HCT116 (cell line): ENCODE measurements around the gene XKR8. TPM values are rescaled to one million over a fixed set of nuclear protein-coding genes. Genes with fewer than 3 reads are reported as not detected.

ENCODE experiments used
- ATAC-seq: fragments of 200-7000 bp; cut with Tn5 transposase; 2 replicates; pipeline ENCODE4 v1.9.1; 2020; ENCODE audit warnings: mild to moderate bottlenecking, moderate library complexity
- BruUV-seq: library from RNA; stranded (reverse); fragments of 400-500 nt; replicated peaks from 2 replicates; lab custom pipeline; 2021; lab: Mats Ljungman, UMichigan
- CTCF ChIA-PET: fragments of 300-600 bp; sonication (Branson Sonifier 250); formaldehyde crosslinking; loops from one replicate; lab custom pipeline; 2021; ENCODE audit warnings: antibody characterized with exemption; lab: Charles Lee
- POLR2A ChIA-PET: fragments of 300-600, 350-600 bp; sonication (Branson Sonifier 250); formaldehyde crosslinking; loops from one replicate; lab custom pipeline; 2021; ENCODE audit warnings: antibody characterized with exemption; lab: Charles Lee
- RAD21 ChIA-PET, 2 experiments: fragments of 300-600 bp; sonication (Branson Sonifier 250); formaldehyde crosslinking; loops; one replicate each; lab custom pipeline; 2023; ENCODE audit warnings: low total read pairs in 2 of 2; ENCODE audit not compliant: uncharacterized antibody in 2 of 2, unreplicated experiment in 2 of 2, low non-redundant PET in 1 of 2; lab: Charles Lee
- DNase-seq: peaks from one replicate; pipeline ENCODE4 v3.0.0-alpha.2; 2010; ENCODE audit warnings: low read depth, low spot score
- H2AFZ ChIP-seq: fragments of 200-600 bp; shearing (Covaris generic), sonication (generic); 2 replicates; pipeline ENCODE4 v1.6.1; 2017; ENCODE audit warnings: low read depth, mixed run types, mixed read lengths, antibody characterized with exemption, low read length; ENCODE audit not compliant: poor library complexity, severe bottlenecking
- H3K27ac ChIP-seq: 2 replicates; pipeline ENCODE4 v1.5.1; 2012; ENCODE audit warnings: low read depth, low read length
- H3K27me3 ChIP-seq: fragments of 200-600 bp; sonication (generic); 2 replicates; pipeline ENCODE4 v1.6.1; 2016; ENCODE audit warnings: mixed run types, low read length, mixed read lengths; ENCODE audit not compliant: insufficient read depth
- H3K36me3 ChIP-seq, 2 experiments: fragments of 200-500 bp in 1 of 2; fragments of 200-600 bp in 1 of 2; sonication (Bioruptor generic) in 1 of 2; sonication (generic) in 1 of 2; 2 replicates each; pipeline versions ENCODE4 v1.5.1 to v1.6.1; 2014 to 2016; ENCODE audit warnings: low read length in 2 of 2, inconsistent platforms in 1 of 2, mixed read lengths in 1 of 2, mixed run types in 1 of 2; ENCODE audit not compliant: insufficient read depth in 2 of 2, control insufficient read depth in 1 of 2
- H3K4me1 ChIP-seq, 2 experiments: fragments of 200-600 bp in 1 of 2; sonication (generic) in 1 of 2; 2 replicates each; pipeline versions ENCODE4 v1.5.1 to v1.6.1; 2012 to 2017; ENCODE audit warnings: low read length in 2 of 2, inconsistent platforms in 1 of 2, mild to moderate bottlenecking in 1 of 2, mixed read lengths in 1 of 2, mixed run types in 1 of 2, moderate library complexity in 1 of 2; ENCODE audit not compliant: insufficient read depth in 2 of 2, control insufficient read depth in 1 of 2
- H3K4me2 ChIP-seq: fragments of 200-600 bp; sonication (generic); 2 replicates; pipeline ENCODE4 v1.6.1; 2017; ENCODE audit warnings: mixed run types, low read length, mixed read lengths
- H3K4me3 ChIP-seq, 2 experiments: fragments of 200-600 bp in 1 of 2; sonication (generic) in 1 of 2; replicated peaks in 1 of 2; 2 replicates each; pipeline ENCODE4 v1.5.1; 2011 to 2016; ENCODE audit warnings: low read length in 2 of 2, control low read depth in 1 of 2, low read depth in 1 of 2, mild to moderate bottlenecking in 1 of 2, mixed read lengths in 1 of 2, mixed run types in 1 of 2
- H3K79me2 ChIP-seq: fragments of 200-600 bp; sonication (generic); 2 replicates; pipeline ENCODE4 v1.6.1; 2017; ENCODE audit warnings: mild to moderate bottlenecking, mixed run types, low read length, moderate library complexity, mixed read lengths; ENCODE audit not compliant: insufficient read depth
- H3K9ac ChIP-seq: fragments of 200-600 bp; sonication (generic); 2 replicates; pipeline ENCODE4 v1.6.1; 2016; ENCODE audit warnings: low read length, mixed read lengths
- H3K9me2 ChIP-seq: fragments of 200-600 bp; sonication (generic), shearing (Covaris generic); 2 replicates; pipeline ENCODE4 v1.6.1; 2017; ENCODE audit warnings: mixed run types, mild to moderate bottlenecking, moderate library complexity; ENCODE audit not compliant: insufficient read depth
- H3K9me3 ChIP-seq, 2 experiments: fragments of 200-500 bp in 1 of 2; fragments of 200-600 bp in 1 of 2; sonication (Bioruptor generic) in 1 of 2; sonication (generic) in 1 of 2; 2 replicates each; pipeline ENCODE4 v1.6.1; 2014 to 2017; ENCODE audit warnings: low read length in 2 of 2, mixed read lengths in 2 of 2, inconsistent platforms in 1 of 2, low read depth in 1 of 2, mild to moderate bottlenecking in 1 of 2, mixed run types in 1 of 2, moderate library complexity in 1 of 2; ENCODE audit not compliant: control insufficient read depth in 1 of 2, insufficient read depth in 1 of 2
- H4K20me1 ChIP-seq: fragments of 200-600 bp; sonication (generic), shearing (Covaris generic); 2 replicates; pipeline ENCODE4 v1.6.1; 2017; ENCODE audit warnings: mixed run types, mild to moderate bottlenecking, moderate library complexity; ENCODE audit not compliant: insufficient read depth
- ATF3 ChIP-seq: IDR thresholded peaks from 2 replicates; pipeline ENCODE4 v1.6.1; 2012
- CBX3 ChIP-seq: IDR thresholded peaks from 2 replicates; pipeline ENCODE4 v1.6.1; 2012; ENCODE audit warnings: low read depth
- CEBPB ChIP-seq: IDR thresholded peaks from 2 replicates; pipeline ENCODE4 v1.6.1; 2012; ENCODE audit warnings: low read depth
- CTCF ChIP-seq, 3 experiments: fragments of 200-600 bp in 1 of 3; sonication (generic) in 1 of 3; IDR thresholded peaks in 2 of 3; conservative IDR thresholded peaks in 1 of 3; 2 replicates each; pipeline ENCODE4 v1.5.1; 2012 to 2017; ENCODE audit warnings: low read depth in 2 of 3, low read length in 2 of 3, antibody characterized with exemption in 1 of 3, borderline replicate concordance in 1 of 3, control low read depth in 1 of 3, mild to moderate bottlenecking in 1 of 3, mixed read lengths in 1 of 3, mixed run types in 1 of 3, moderate library complexity in 1 of 3; ENCODE audit not compliant: insufficient read depth in 1 of 3
- ELF1 ChIP-seq: IDR thresholded peaks from 2 replicates; pipeline ENCODE4 v1.6.1; 2012; ENCODE audit warnings: low read depth, borderline replicate concordance
- FOSL1 ChIP-seq: IDR thresholded peaks from 2 replicates; pipeline ENCODE4 v1.6.1; 2012; ENCODE audit warnings: low read depth
- JUND ChIP-seq: IDR thresholded peaks from 2 replicates; pipeline ENCODE4 v1.6.1; 2012
- MAX ChIP-seq: IDR thresholded peaks from 2 replicates; pipeline ENCODE4 v1.6.1; 2012
- POLR2A ChIP-seq: IDR thresholded peaks from 2 replicates; pipeline ENCODE4 v1.7.0; 2011; ENCODE audit warnings: borderline replicate concordance; ENCODE audit not compliant: insufficient read depth, insufficient read length; ENCODE audit errors: extremely low read depth
- POLR2AphosphoS5 ChIP-seq: IDR thresholded peaks from 2 replicates; pipeline ENCODE4 v1.6.1; 2011; ENCODE audit warnings: mild to moderate bottlenecking, low read depth, low read length, moderate library complexity
- RAD21 ChIP-seq: IDR thresholded peaks from 2 replicates; pipeline ENCODE4 v1.6.1; 2012; ENCODE audit warnings: low read depth, mild to moderate bottlenecking
- REST ChIP-seq: IDR thresholded peaks from 2 replicates; pipeline ENCODE4 v1.6.1; 2012; ENCODE audit warnings: low read depth
- SIN3A ChIP-seq: IDR thresholded peaks from 2 replicates; pipeline ENCODE4 v1.6.1; 2012; ENCODE audit warnings: low read depth
- SRF ChIP-seq: IDR thresholded peaks from 2 replicates; pipeline ENCODE4 v1.6.1; 2012; ENCODE audit warnings: low read depth
- TCF7L2 ChIP-seq: IDR thresholded peaks from 2 replicates; pipeline ENCODE4 v1.7.0; 2011; ENCODE audit warnings: borderline replicate concordance, inconsistent platforms; ENCODE audit not compliant: insufficient read depth, insufficient read length; ENCODE audit errors: extremely low read depth
- YY1 ChIP-seq: IDR thresholded peaks from 2 replicates; pipeline ENCODE4 v1.6.1; 2011; ENCODE audit warnings: low read length, low read depth, moderate library complexity, mild to moderate bottlenecking; ENCODE audit not compliant: insufficient replicate concordance; ENCODE audit errors: extremely low read depth
- intact Hi-C: fragments of 100-400 bp; cut with micrococcal nuclease; formaldehyde crosslinking; loops from 2 replicates; pipeline ENCODE4 v1.10.0; 2022
- total RNA-seq: library from RNA; stranded (reverse); gene quantifications from one replicate; pipeline ENCODE4 v1.2.1, GENCODE V29; 2021; ENCODE audit not compliant: unreplicated experiment

Gene XKR8
- total RNA-seq, 1 experiment from 2014 or later: 11.0 TPM

GRCh38 chr1:27973771-27974416 is 14.1 kb downstream of the XKR8 start:
- intact Hi-C loops: no loop called here

GRCh38 chr1:27974417-27974781 is 14.6 kb downstream of the XKR8 start:
- POLR2A ChIA-PET: no interaction called here
- Histone ChIP-seq H3K9me2 (no peaks in the 10 kb centered on the region), H3K27ac (no peak overlapping the region), H2AFZ (no peak overlapping the region), H3K4me3 (no peak overlapping the region), H3K27me3 (no peaks in the 10 kb centered on the region), H3K9ac (no peak overlapping the region), H3K79me2 (no peaks in the 10 kb centered on the region), H4K20me1 (no peaks in the 10 kb centered on the region), H3K4me2 (no peak overlapping the region), H3K4me1 (peaks cover under 1 to 6% of the 10 kb centered on the region in 2 experiments; a peak in 3 of 4 replicates), H3K36me3 (peaks cover 0 to 2% of the 10 kb centered on the region in 2 experiments; a peak in 1 of 4 replicates), H3K9me3 (no peaks in the 10 kb centered on the region)
- DNase-seq (no peak), ATAC-seq (no peak)
- CTCF ChIA-PET: interaction anchor here (0.6 to 0.7 kb wide), 2 partner anchors 116 kb away, joined by 3 read pairs; no protein-coding TSS in a partner anchor
- intact Hi-C loops: no loop called here
- RAD21 ChIA-PET: no interaction called here
- BruUV-seq: no TSS peak
- TF ChIP-seq CBX3 (no peak), ATF3 (no peak), SIN3A (no peak), FOSL1 (no peak), POLR2A (no peak), CEBPB (no peak), TCF7L2 (no peak), RAD21 (no peak), REST (no peak), POLR2AphosphoS5 (no peak), CTCF (IDR thresholded peaks at IDR 0.05 in 2 of 3, conservative IDR thresholded peaks at IDR 0.05 in 1 of 3; ENCODE audit: borderline replicate concordance in 1 of 3, insufficient read depth in 1 of 3, low read depth in 2 of 3, low read length in 2 of 3) (no peak), MAX (no peak), JUND (no peak)

More at GRCh38 chr1:27973771-27974416, 14.1 kb downstream of the XKR8 start:
- no peaks in the 10 kb centered on the region for H3K9me2 ChIP-seq
- H3K27me3 ChIP-seq: no peaks in the 10 kb centered on the region
- TF ChIP-seq SRF (no peak), ELF1 (no peak), POLR2A (no peak), YY1 (no peak)
- TF ChIP-seq, all 23 proteins: peak for 0
- Histone ChIP-seq H3K27ac (no peak overlapping the region), H3K4me2 (no peak overlapping the region), H3K36me3 (peaks cover 0 to 2% of the 10 kb centered on the region in 2 experiments; a peak in 1 of 4 replicates), H2AFZ (no peak overlapping the region), H3K4me3 (no peak overlapping the region), H3K79me2 (no peaks in the 10 kb centered on the region), H4K20me1 (no peaks in the 10 kb centered on the region), H3K9me3 (no peaks in the 10 kb centered on the region), H3K9ac (no peak overlapping the region), H3K4me1 (peaks cover 5 to 12% of the 10 kb centered on the region in 2 experiments)
- CTCF ChIA-PET: interaction anchor here (0.7 kb wide), 1 partner anchor 116 kb away, joined by 3 read pairs; no protein-coding TSS in a partner anchor
- POLR2A ChIA-PET: no interaction called here
- no peak for ATAC-seq
- RAD21 ChIA-PET: interaction anchor here in 1 of 2 experiments (0.7 kb wide), 1 partner anchor 60 kb away, joined by 3 read pairs; no protein-coding TSS in a partner anchor
- TSS peak; percentile 40 for BruUV-seq
- no peak for DNase-seq
